CD4-positive, alpha-beta T cell treated with Interleukin-6 at 100 ng/mL for 8 hours (primary cell): Measurements from ENCODE around the gene DLEC1.
"Not testable (repeated sequence)": the region's sequence is repeated elsewhere in the genome, so short reads cannot be mapped to it uniquely, and the experiment has no call there.

Experiments
- DNase-seq: peaks from one replicate; pipeline ENCODE4 v3.0.0-alpha.2; 2020; ENCODE audit warnings: mixed read lengths, low spot score

The DLEC1 gene

GRCh38 chr3:38038447-38038911 is 529 bp upstream of the DLEC1 start:
- peak; percentile 38 for DNase-seq

GRCh38 chr3:38039899-38040261 is 872 bp downstream of the DLEC1 start:
- DNase-seq: peak; percentile 68

DNA sequence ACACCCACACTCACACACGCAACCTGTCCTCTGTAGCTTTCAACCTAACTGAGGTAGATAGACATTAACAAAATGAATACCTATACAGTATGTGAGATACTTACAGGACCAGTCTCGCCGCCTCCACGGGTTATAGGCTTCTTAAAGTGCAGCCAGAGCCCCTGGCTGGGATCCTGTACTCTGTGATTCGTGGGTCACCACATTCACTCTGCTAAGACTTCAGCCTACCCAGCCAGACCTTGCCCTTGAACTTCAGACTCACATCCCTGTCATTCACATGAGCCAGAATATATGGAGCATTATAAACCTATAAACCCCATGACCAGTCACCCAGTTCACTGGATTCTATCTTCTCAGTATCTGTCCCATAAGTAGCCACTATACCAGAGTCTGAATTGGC is 1.4 kb downstream of the DLEC1 start:
- DNase-seq: no peak

DNA sequence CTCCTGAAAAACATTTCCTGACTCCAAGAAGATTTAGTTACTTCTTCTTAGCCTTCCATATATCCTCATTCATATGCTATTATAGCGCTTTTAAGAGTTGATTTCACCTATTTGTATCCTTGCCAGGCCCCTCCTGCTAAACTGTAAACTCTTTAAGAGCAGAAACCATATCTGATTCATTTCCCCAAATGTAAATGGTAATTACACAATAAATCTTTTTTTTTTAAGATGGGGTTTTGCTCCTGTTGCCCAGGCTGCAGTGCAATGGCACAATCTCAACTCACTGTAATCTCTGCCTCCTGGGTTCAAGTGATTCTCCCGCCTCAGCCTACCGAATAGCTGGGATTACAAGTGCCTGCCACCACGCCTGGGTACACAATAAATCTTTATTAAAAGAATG is 4.5 kb downstream of the DLEC1 start:
- no peak for DNase-seq

GRCh38 chr3:38046027-38046426 is 7.0 kb downstream of the DLEC1 start:
- DNase-seq: no peak

DNA sequence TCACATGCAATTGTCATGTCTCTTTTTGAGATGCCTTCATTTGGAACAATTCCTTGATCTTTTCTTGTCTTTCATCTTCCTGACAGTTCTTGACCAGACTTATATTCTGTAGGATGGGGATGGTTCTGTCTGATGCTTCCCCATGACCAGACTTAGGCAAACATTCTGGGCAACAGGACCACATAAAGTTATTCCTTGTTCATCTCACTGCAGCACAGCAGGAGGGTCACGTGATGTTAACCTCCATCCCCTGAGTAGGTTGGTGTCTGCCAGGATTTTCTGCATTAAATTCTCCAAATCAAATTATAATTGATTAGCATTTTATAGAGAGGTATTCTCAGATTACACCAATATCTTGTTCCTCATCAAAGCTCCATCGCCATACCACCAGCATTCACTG is 7.8 kb downstream of the DLEC1 start:
- no peak for DNase-seq

DNA sequence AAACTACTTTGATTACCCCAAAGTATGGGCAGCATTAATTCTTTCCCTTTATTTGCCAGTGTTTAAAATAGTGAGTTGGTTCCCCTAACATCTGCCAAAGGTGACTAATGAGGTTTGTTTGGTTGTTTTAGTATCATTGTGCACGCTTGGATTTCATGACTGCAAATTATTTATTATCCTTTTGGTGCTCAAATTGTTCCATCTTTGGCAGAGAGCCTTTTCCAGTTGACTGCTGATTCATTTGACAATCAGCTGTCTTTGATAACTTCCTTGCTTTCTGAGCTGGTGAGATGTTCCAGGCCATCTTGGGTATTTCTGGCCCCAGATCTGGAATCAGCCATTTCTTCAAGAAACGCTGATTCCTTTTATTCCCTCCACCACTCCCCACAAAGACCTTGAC is 8.9 kb downstream of the DLEC1 start:
- DNase-seq: no peak

GRCh38 chr3:38049358-38050126 is 10.5 kb downstream of the DLEC1 start:
- DNase-seq: no peak

DNA sequence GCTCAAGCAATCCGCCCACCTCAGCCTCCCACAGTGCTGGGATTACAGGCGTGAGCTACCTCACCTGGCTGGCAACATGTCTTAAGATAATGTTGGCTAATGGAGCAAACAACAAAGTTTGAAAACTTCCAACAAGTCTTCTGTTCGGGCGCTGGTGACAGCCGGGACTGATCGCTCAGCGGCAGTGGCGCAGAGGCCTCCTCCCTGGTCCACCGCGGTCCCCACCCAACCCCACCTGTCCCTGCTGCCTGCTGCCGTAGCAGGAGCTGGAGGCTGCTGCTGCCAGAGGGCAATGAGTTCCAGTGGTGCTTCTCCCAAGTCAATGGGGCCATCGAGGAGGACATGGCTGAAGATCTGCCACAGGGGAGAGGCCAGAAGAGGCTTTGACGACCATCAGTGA is 12.1 kb downstream of the DLEC1 start:
- no peak for DNase-seq

DNA sequence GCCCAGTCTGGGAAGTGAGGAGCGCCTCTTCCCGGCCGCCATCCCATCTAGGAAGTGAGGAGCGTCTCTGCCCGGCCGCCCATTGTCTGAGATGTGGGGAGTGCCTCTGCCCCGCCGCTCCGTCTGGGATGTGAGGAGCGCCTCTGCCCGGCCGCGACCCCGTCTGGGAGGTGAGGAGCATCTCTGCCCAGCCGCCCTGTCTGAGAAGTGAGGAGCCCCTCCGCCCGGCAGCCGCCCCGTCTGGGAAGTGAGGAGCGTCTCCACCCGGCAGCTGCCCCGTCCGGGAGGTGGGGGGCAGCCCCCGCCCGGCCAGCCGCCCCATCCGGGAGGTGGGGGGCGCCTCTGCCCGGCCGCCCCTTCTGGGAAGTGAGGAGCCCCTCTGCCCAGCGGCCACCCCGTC is 14.3 kb downstream of the DLEC1 start:
- not testable (repeated sequence) for DNase-seq

DNA sequence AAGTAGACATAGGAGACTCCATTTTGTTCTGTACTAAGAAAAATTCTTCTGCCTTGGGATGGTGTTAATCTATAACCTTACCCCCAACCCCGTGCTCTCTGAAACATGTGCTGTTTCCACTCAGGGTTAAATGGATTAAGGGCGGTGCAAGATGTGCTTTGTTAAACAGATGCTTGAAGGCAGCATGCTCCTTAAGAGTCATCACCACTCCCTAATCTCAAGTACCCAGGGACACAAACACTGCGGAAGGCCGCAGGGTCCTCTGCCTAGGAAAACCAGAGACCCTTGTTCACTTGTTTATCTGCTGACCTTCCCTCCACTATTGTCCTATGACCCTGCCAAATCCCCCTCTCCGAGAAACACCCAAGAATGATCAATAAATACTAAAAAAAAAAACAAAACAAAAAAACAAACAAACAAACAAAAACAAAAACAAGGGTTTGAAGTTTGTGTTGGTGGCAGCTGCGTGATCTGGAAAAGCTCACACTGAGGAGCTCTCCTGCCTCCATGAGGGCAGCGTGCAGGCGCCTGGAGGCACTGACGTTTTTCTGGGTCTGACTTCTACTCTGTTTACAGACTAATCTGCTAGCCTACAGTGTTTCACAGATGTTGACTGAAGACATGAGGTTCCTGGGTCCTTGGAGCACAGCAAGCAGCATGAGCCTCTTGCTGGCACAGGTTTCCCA is 14.9 kb downstream of the DLEC1 start:
- not testable (repeated sequence) for DNase-seq

DNA sequence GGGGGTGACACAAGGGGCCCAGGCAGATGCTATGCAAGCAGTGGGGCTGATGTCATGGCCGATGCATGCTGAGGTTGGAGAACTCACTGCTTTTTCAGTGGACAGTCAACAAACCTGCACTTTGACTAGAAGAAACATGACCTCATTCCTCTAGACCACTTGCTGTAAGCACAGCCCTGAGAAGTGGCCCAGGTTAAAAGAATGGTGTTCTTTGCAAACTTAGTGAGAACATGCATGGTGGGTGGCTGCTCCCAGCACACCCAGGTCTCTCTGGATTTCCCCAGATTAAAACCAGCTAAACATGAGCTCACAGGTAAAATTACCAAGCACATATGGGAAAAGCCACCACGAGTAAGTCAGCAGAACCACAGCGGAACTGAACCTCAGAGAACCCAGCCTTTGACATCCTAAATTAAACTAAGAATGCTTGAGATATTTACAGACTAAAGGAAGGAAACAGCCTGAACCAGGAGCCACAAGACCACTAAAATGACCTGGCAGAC is 15.5 kb downstream of the DLEC1 start:
- no peak for DNase-seq

DNA sequence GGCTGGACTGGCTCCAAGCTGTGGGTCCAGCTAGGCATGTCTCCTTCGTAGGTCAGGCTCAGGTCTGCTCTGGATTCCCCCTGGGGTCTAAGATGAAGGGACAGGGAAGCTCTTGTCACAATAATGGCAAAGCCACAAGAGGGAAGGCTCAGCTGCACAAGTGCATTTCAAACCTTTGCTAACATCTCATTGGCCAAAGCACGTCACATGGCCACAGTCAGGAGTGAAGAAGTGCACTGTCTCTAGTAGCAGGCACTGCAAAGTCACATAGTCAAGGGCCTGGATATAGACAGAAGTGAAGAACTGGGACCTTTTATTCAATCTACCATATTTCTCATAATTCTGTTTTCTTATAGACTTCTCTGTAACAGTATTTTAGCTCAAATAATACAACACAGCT is 20.1 kb downstream of the DLEC1 start:
- DNase-seq: no peak

DNA sequence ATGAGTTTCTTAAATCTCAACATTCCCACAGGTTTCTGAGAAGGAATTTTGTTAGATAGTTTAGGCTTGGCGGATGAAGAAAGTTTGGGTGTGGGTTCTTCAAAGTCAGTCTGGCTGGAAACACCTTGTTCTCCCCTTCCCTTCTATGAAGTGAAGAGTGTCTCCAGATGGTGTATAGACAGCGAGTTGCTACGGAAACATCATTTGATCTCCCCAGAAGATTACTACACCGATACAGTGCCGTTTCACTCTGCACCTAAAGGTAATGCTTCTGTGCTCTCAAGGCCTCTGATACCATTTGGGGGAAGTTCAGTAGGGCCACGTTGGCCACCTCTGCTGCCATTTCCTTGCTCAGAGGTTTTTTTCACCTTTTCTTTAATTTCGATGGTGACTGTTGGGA is 20.6 kb downstream of the DLEC1 start:
- DNase-seq: no peak

GRCh38 chr3:38062809-38063208 is 23.8 kb downstream of the DLEC1 start:
- DNase-seq: no peak

- not testable (repeated sequence) for DNase-seq
Observed at GRCh38 chr3:38064453-38064852, 25.4 kb downstream of the DLEC1 start.

GRCh38 chr3:38067508-38068233 is 28.7 kb downstream of the DLEC1 start:
- no peak for DNase-seq

DNA sequence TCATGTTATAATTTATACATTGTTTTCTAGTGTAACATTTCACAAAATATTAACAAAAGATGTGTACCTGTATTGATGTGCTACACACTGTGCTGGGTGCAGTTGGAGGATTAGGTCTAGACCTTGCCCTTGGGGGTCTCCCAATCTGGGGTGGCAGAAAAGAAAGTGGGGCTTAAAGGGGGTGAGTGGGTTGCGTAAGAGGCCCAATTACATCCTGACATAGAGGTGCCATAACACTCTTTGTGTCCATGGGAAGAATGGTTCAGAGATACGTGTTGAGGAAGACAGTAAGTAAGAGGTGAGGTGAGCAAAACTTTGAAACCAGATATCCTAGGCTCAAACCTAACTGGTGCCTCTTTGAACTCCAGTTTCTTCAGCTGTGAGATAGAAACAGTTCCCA is 31.0 kb downstream of the DLEC1 start:
- no peak for DNase-seq

DNA sequence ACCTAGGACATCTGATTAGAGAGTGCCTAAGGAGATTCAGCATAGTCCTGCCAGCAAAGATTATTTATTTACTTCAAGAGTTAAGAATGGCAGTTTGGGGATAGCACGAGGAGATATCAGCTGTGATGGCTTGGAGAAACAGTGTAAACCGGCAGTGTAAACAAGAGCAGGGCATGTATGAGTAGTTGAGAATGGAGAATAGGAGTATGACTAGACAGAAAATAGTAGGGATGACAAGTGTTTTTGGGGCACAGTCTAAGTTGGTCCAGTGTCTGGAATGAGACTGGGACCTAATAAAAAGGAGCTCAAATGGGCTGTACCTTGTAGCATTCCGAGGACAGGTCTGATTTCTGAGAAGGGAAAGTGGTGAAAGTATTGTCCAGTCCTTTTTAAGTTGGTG is 38.1 kb downstream of the DLEC1 start:
- DNase-seq: not testable (repeated sequence)

- not testable (repeated sequence) for DNase-seq
Observed at GRCh38 chr3:38082296-38082695, 43.3 kb downstream of the DLEC1 start.

GRCh38 chr3:38083254-38083653 is 44.2 kb downstream of the DLEC1 start:
- DNase-seq: not testable (repeated sequence)

- no peak for DNase-seq
Observed at GRCh38 chr3:38083871-38084333, 44.9 kb downstream of the DLEC1 start.
